SK-N-SH (cell line): Measurements from ENCODE around the gene ZNF493.

Experiments used
- EZH2phosphoT487 ChIP-seq: fragments of 200-600 bp; sonication (generic); IDR thresholded peaks from 2 replicates; pipeline ENCODE4 v1.6.1; 2017; ENCODE audit warnings: low read depth, mixed run types, mild to moderate bottlenecking, antibody characterized with exemption, moderate library complexity, borderline replicate concordance
- JUND ChIP-seq: IDR thresholded peaks from 2 replicates; pipeline ENCODE4 v1.4.0; 2012
- TAF1 ChIP-seq: IDR thresholded peaks from 2 replicates; pipeline ENCODE4 v1.6.1; 2012; ENCODE audit warnings: low read depth, mild to moderate bottlenecking, low read length, moderate library complexity, borderline replicate concordance
- TF ChIP-seq, protein P1 (sequence below): fragments of 200-600 bp; sonication (generic); IDR thresholded peaks from 2 replicates; pipeline ENCODE4 v1.6.1; 2017; ENCODE audit warnings: antibody characterized with exemption, mild to moderate bottlenecking, moderate library complexity
- TF ChIP-seq, protein P2 (sequence below): IDR thresholded peaks from 2 replicates; pipeline ENCODE4 v1.4.0; 2012; ENCODE audit warnings: low read depth, borderline replicate concordance
- TF ChIP-seq, protein P3 (sequence below): IDR thresholded peaks from 2 replicates; pipeline ENCODE4 v1.4.0; 2012; ENCODE audit warnings: low read depth

DNA sequence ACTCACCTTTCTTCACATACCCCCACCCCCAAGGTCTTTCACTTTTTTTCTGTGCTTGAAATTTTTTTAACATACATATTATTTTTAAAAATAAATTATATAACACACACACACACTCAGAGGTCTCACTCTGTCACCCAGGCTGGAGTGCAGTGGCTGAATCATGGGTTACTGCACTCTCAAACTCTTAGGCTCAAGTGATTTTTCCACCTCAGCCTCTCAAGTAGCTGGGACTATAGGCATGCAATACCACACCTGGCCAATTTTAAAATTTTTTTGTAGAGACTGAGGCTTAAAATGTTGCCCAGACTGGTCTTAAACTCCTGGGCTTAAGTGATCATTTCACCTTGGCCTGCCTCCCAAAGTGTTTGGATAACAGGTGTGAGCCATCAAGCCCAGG, 75.6 kb downstream of the ZNF493 start:
- TF ChIP-seq TAF1 = no peak
- no peak for TF ChIP-seq EZH2phosphoT487
- TF ChIP-seq, protein P1, sequence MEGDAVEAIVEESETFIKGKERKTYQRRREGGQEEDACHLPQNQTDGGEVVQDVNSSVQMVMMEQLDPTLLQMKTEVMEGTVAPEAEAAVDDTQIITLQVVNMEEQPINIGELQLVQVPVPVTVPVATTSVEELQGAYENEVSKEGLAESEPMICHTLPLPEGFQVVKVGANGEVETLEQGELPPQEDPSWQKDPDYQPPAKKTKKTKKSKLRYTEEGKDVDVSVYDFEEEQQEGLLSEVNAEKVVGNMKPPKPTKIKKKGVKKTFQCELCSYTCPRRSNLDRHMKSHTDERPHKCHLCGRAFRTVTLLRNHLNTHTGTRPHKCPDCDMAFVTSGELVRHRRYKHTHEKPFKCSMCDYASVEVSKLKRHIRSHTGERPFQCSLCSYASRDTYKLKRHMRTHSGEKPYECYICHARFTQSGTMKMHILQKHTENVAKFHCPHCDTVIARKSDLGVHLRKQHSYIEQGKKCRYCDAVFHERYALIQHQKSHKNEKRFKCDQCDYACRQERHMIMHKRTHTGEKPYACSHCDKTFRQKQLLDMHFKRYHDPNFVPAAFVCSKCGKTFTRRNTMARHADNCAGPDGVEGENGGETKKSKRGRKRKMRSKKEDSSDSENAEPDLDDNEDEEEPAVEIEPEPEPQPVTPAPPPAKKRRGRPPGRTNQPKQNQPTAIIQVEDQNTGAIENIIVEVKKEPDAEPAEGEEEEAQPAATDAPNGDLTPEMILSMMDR = no peak
- TF ChIP-seq, protein P2, sequence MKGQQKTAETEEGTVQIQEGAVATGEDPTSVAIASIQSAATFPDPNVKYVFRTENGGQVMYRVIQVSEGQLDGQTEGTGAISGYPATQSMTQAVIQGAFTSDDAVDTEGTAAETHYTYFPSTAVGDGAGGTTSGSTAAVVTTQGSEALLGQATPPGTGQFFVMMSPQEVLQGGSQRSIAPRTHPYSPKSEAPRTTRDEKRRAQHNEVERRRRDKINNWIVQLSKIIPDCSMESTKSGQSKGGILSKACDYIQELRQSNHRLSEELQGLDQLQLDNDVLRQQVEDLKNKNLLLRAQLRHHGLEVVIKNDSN = no peak
- TF ChIP-seq, protein P3, sequence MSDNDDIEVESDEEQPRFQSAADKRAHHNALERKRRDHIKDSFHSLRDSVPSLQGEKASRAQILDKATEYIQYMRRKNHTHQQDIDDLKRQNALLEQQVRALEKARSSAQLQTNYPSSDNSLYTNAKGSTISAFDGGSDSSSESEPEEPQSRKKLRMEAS = no peak
- TF ChIP-seq JUND = no peak
